ENCODE results near the gene TSPAN3. TPM values are rescaled to one million over a fixed set of nuclear protein-coding genes. Genes with fewer than 3 reads are reported as not detected.

The TSPAN3 gene
- total and polyA plus RNA-seq, 11 donors = 58.1 to 247 (median 133) TPM

- H3K36me3 ChIP-seq = peaks cover 0 to 84% (median 55%) of the 10 kb centered on the region in 9 donors
- H3K27ac ChIP-seq = no peak overlapping the region
- no peak for TF ChIP-seq POLR2A (IDR thresholded peaks at IDR 0.05)
- TF ChIP-seq CTCF (IDR thresholded peaks at IDR 0.05) = no peak
- no peaks in the 10 kb centered on the region for H3K27me3 ChIP-seq
- no peak overlapping the region for H3K4me3 ChIP-seq
- peaks cover 0 to 19% (median 11%) of the 10 kb centered on the region in 12 donors for H3K4me1 ChIP-seq
- intact Hi-C loops (cut with DNase I) = no loop called here
- peaks cover 0 to 2% (median 0%) of the 10 kb centered on the region in 12 donors for H3K9me3 ChIP-seq
- WGBS, 4 donors = 85 to 95% (median 93%) methylated on average over 1 of the region's 1 CpG
- ATAC-seq (no peak), DNase-seq (no peak)
Measured at GRCh38 chr15:77045985-77046384, 24.9 kb downstream of the TSPAN3 start.

- Histone ChIP-seq H3K27me3 (no peaks in the 10 kb centered on the region), H3K36me3 (peaks cover 0 to 70% (median 43%) of the 10 kb centered on the region in 9 donors), H3K9me3 (peaks cover 0 to 11% (median 0%) of the 10 kb centered on the region in 12 donors), H3K4me3 (no peak overlapping the region), H3K27ac (peak overlapping the region in 7 of 12 donors; percentile 9 to 47 (median 25)), H3K4me1 (peaks cover 0 to 26% (median 11%) of the 10 kb centered on the region in 12 donors)
- peak in 2 of 5 donors; percentile 23 to 28 for DNase-seq
- peak; percentile 63 to 95 (median 80) for ATAC-seq
- WGBS, 4 donors = 63 to 74% (median 69%) methylated on average over 7 of the region's 7 CpGs
- TF ChIP-seq POLR2A (IDR thresholded peaks at IDR 0.05) (no peak), CTCF (IDR thresholded peaks at IDR 0.05) (no peak)
- intact Hi-C loops (cut with DNase I) = no loop called here
Measured at GRCh38 chr15:77044228-77045042, 26.5 kb downstream of the TSPAN3 start.

GRCh38 chr15:77042955-77043920, 27.7 kb downstream of the TSPAN3 start:
- H3K4me1 ChIP-seq = peaks cover 0 to 38% (median 11%) of the 10 kb centered on the region in 12 donors
- DNase-seq = no peak
- no peaks in the 10 kb centered on the region for H3K27me3 ChIP-seq
- intact Hi-C loops (cut with DNase I) = no loop called here
- peak overlapping the region in 5 of 12 donors; percentile 10 to 47 (median 20) for H3K27ac ChIP-seq
- TF ChIP-seq CTCF (IDR thresholded peaks at IDR 0.05) = no peak
- no peak for TF ChIP-seq POLR2A (IDR thresholded peaks at IDR 0.05)
- peaks cover 0 to 14% (median 0%) of the 10 kb centered on the region in 12 donors for H3K9me3 ChIP-seq
- peaks cover 0 to 71% (median 39%) of the 10 kb centered on the region in 9 donors for H3K36me3 ChIP-seq
- peak in 1 of 4 donors; percentile 17 for ATAC-seq
- no peak overlapping the region for H3K4me3 ChIP-seq
- WGBS, 4 donors = 79 to 82% (median 80%) methylated on average over 20 of the region's 20 CpGs
